Calu3 (cell line): ENCODE results near the gene PRR33. TPM values are rescaled to one million over a fixed set of nuclear protein-coding genes. Genes with fewer than 3 reads are reported as not detected.

ENCODE experiments used
- BruUV-seq: library from RNA; stranded (reverse); fragments of 400-500 nt; replicated peaks from 2 replicates; lab custom pipeline; 2021; lab: Mats Ljungman, UMichigan
- CTCF ChIA-PET: fragments of 300-600 bp; sonication (Branson Sonifier 250); formaldehyde crosslinking; loops from one replicate; lab custom pipeline; 2022; ENCODE audit warnings: antibody characterized with exemption; lab: Charles Lee
- DNase-seq: peaks from one replicate; pipeline ENCODE4 v3.0.0; 2022
- H3K27ac Mint-ChIP-seq: one replicate; pipeline ENCODE4 v1.8.0; 2022; ENCODE audit warnings: mixed read lengths; ENCODE audit not compliant: unreplicated experiment
- H3K27me3 Mint-ChIP-seq: one replicate; pipeline ENCODE4 v1.8.0; 2022; ENCODE audit warnings: mixed read lengths; ENCODE audit not compliant: unreplicated experiment
- H3K36me3 Mint-ChIP-seq: one replicate; pipeline ENCODE4 v1.8.0; 2022; ENCODE audit warnings: mild to moderate bottlenecking, moderate library complexity, mixed read lengths; ENCODE audit not compliant: insufficient read depth, unreplicated experiment
- H3K4me1 Mint-ChIP-seq: one replicate; pipeline ENCODE4 v1.8.0; 2022; ENCODE audit warnings: mild to moderate bottlenecking, low read depth, mixed read lengths; ENCODE audit not compliant: unreplicated experiment
- H3K4me3 Mint-ChIP-seq: one replicate; pipeline ENCODE4 v1.8.0; 2022; ENCODE audit warnings: mild to moderate bottlenecking, low read depth, moderate library complexity, mixed read lengths; ENCODE audit not compliant: unreplicated experiment
- H3K9me3 Mint-ChIP-seq: one replicate; pipeline ENCODE4 v1.8.0; 2022; ENCODE audit warnings: low read depth, mixed read lengths; ENCODE audit not compliant: unreplicated experiment
- intact Hi-C: fragments of 100-400 bp; cut with micrococcal nuclease; formaldehyde crosslinking; loops from one replicate; pipeline ENCODE4 v1.10.0; 2022; ENCODE audit not compliant: unreplicated experiment
- total RNA-seq: library from RNA; stranded (reverse); gene quantifications from 2 replicates; pipeline ENCODE4 v1.2.3, GENCODE V29; 2022
- TF ChIP-seq, protein P1 (sequence below): fragments of 200-600 bp; IDR thresholded peaks from one replicate; pipeline ENCODE4 v1.8.0; 2022; ENCODE audit warnings: antibody characterized with exemption; ENCODE audit not compliant: unreplicated experiment

The PRR33 gene
- total RNA-seq, 1 experiment from 2014 or later, result not detected

GRCh38 chr11:1932681-1933080, 41.0 kb upstream of the PRR33 start:
- Mint-ChIP-seq H3K9me3 (no peaks in the 10 kb centered on the region), H3K4me3 (no peak overlapping the region), H3K36me3 (no peaks in the 10 kb centered on the region), H3K27ac (no peak overlapping the region), H3K27me3 (peaks cover 57% of the 10 kb centered on the region), H3K4me1 (no peaks in the 10 kb centered on the region)
- CTCF ChIA-PET, result no interaction called here
- no TSS peak for BruUV-seq
- TF ChIP-seq, protein P1, sequence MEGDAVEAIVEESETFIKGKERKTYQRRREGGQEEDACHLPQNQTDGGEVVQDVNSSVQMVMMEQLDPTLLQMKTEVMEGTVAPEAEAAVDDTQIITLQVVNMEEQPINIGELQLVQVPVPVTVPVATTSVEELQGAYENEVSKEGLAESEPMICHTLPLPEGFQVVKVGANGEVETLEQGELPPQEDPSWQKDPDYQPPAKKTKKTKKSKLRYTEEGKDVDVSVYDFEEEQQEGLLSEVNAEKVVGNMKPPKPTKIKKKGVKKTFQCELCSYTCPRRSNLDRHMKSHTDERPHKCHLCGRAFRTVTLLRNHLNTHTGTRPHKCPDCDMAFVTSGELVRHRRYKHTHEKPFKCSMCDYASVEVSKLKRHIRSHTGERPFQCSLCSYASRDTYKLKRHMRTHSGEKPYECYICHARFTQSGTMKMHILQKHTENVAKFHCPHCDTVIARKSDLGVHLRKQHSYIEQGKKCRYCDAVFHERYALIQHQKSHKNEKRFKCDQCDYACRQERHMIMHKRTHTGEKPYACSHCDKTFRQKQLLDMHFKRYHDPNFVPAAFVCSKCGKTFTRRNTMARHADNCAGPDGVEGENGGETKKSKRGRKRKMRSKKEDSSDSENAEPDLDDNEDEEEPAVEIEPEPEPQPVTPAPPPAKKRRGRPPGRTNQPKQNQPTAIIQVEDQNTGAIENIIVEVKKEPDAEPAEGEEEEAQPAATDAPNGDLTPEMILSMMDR, result no peak
- intact Hi-C loops, result no loop called here
- no peak for DNase-seq

DNA sequence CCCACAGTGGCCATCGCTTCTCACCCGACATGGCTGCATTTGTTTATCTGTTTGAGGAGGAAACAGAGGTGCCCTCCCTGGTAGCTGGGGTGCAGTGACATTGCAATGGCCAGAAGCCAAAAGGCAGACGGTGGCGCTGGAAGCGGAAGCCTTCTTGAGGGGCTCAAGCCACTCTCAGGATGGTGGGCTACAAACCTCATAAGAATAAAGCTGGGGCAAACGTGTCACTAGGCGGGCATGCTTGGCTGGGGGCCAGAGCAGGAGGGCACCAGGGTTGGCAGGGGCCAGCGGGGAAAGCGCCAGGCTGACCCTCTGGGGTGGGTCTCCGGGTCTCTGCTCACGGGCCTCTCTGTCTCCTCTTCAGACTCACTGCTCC, 40.4 kb upstream of the PRR33 start:
- CTCF ChIA-PET, result no interaction called here
- Mint-ChIP-seq H3K27me3 (peaks cover 60% of the 10 kb centered on the region), H3K4me3 (no peak overlapping the region), H3K4me1 (no peaks in the 10 kb centered on the region), H3K9me3 (no peaks in the 10 kb centered on the region), H3K36me3 (no peaks in the 10 kb centered on the region), H3K27ac (no peak overlapping the region)
- intact Hi-C loops, result no loop called here
- BruUV-seq, result no TSS peak
- no peak for DNase-seq
- TF ChIP-seq, protein P1, result no peak

GRCh38 chr11:1931341-1932104, 39.8 kb upstream of the PRR33 start:
- BruUV-seq, result no TSS peak
- Mint-ChIP-seq H3K4me1 (no peaks in the 10 kb centered on the region), H3K27me3 (peaks cover 66% of the 10 kb centered on the region), H3K27ac (no peak overlapping the region), H3K36me3 (no peaks in the 10 kb centered on the region), H3K4me3 (no peak overlapping the region), H3K9me3 (no peaks in the 10 kb centered on the region)
- TF ChIP-seq, protein P1, result no peak
- DNase-seq, result no peak
- intact Hi-C loops, result no loop called here
- CTCF ChIA-PET, result no interaction called here

DNA sequence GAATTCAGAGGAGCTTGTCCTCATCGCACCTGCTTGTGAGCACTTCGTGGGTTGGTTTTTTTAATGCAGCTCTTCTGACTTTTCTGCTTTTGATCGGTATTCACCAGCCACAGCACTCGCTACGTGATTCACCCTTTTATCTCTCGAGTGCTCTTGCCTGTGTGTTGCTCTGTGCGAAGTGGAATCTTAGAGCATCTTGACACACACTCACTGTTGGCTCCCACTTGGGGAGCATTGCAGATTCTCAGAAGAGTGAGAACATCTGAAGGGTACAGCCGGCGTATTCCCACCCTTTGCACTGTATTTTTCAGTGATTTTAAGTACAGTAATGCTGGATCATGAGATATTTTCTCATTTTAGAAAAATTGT, 38.8 kb upstream of the PRR33 start:
- no peaks in the 10 kb centered on the region for H3K36me3 Mint-ChIP-seq
- H3K27ac Mint-ChIP-seq, result no peak overlapping the region
- H3K4me3 Mint-ChIP-seq, result no peak overlapping the region
- H3K27me3 Mint-ChIP-seq, result peaks cover 74% of the 10 kb centered on the region
- TF ChIP-seq, protein P1, result no peak
- DNase-seq, result no peak
- intact Hi-C loops, result no loop called here
- H3K4me1 Mint-ChIP-seq, result no peaks in the 10 kb centered on the region
- H3K9me3 Mint-ChIP-seq, result no peaks in the 10 kb centered on the region
- CTCF ChIA-PET, result no interaction called here
- no TSS peak for BruUV-seq
